GM18907 (cell line): ENCODE data around the gene CWC22.
"Not testable (repeated sequence)": the region's sequence is repeated elsewhere in the genome, so short reads cannot be mapped to it uniquely, and the experiment has no call there.

Experiments
- ATAC-seq: cut with Tn5 transposase; IDR thresholded peaks from one replicate; pipeline ENCODE4 v1.9.1; 2021; ENCODE audit warnings: mild to moderate bottlenecking, moderate library complexity; ENCODE audit not compliant: unreplicated experiment

The CWC22 gene

DNA sequence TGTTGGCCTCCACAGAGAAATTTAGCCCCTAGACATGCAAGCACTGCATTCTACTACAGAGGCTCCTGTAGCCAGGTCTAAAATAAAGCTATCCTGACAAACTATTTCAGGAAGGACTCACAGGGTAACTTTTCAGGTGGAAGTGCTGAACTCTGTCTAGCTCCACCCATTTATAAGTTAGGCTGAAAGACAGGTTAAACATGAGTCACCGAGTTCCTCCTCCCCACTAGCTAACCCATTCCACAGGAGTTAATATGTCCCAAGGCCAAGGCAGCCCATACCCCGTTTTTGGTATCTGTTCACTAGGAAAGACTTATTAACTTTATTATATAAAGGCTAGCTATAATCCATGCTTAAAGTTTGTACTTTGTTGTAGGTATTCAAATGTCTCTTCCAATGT is 3.5 kb downstream of the CWC22 start:
- no peak for ATAC-seq

DNA sequence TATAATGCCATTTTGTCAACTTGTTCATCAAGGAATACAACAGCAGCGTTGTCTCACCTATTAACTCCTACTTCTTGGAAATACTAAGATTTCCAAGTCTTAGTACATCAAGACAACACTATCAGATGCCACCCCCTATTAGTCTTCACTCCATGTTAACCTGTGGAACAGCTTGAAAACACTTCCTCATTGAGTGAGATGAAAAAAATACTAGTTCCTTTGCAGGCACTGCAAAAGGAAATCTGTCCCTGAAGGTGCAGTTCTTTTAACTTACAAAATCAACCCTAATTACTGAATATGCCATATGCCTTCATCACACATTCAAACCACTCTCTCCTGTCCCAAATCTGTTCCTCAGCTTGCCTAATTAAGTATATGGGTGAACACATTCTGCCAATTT is 4.0 kb downstream of the CWC22 start:
- no peak for ATAC-seq

DNA sequence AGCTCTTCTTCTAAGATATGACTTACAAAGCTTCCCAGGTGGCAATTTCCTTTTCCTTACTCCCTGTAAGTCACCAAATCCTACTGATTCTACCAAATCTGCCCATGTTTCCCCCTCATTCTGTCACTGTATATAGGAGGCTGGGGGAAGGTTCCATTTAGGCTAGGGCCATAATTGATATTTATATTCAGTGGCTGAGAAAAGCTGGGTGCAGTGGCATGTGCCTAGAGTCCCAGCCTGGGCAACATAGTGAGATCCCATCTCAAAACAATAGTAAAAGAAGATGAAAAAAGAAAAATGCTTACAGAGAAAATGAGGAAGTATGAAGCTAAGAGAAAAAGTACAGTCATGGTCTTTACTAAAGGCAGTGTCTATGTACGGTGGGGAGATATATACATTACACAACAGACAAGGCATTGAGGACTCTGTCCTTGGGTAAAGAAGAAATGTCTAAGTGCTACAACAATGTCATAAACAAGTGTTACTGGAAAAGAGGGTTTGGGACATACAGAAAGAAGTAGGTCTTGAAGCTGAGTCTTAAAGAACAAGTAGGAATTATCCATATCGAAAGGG is 4.8 kb downstream of the CWC22 start:
- ATAC-seq = no peak

DNA sequence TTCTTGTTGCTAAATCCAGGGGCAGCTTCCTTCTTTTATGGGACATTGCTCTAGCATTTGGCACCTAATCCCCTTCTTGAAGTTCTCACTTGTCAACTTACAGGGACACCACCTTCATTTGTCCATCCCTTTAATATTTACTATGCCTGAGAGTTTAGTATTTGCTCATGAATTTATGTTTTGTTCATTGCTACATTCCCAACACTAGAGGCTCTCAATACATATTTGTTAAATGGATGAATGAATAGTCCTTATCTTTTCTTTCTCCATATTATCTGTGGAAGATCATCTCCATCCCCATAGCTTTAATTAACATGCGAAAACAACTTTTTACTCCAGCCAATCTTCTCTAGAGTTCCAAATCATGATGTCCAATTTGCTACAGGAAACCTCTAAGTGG is 5.4 kb downstream of the CWC22 start:
- no peak for ATAC-seq

DNA sequence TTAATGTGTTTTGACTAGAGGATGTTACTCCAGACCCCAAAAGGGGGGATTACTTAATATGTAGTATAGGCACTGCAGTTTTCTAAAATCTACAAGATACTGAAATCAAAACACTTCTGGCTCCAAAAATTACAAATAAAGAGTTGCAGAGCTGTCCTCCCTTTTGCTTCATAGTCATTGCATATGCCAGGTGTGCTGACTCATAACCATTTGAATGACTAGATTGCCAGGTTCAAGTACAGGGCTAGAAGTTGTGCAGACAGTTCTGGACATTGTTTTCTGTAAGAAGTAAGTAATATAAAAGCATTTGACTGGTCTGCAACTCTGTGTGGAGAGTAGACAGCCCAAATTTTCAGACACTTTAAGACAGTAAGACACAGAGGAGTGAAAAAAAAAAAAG is 6.7 kb downstream of the CWC22 start:
- ATAC-seq = peak; percentile 33

DNA sequence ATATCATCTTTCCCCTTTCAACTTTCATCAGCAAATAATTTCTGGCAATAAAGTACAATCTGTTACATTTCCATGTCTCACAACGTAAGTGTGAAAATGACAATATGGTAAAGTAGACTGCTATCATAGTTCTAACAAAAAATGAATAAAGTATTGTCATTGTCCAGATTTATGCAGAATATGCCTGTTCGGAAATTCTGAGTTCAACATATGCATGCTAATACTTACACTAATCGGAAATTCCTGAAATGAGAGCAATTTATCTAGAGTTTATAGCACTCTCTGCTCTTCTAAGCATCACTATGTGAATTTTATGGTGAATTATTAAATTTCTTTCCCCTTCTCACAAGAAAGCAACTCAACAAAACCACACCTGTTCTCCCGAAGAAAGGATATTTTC is 8.1 kb downstream of the CWC22 start:
- no peak for ATAC-seq

DNA sequence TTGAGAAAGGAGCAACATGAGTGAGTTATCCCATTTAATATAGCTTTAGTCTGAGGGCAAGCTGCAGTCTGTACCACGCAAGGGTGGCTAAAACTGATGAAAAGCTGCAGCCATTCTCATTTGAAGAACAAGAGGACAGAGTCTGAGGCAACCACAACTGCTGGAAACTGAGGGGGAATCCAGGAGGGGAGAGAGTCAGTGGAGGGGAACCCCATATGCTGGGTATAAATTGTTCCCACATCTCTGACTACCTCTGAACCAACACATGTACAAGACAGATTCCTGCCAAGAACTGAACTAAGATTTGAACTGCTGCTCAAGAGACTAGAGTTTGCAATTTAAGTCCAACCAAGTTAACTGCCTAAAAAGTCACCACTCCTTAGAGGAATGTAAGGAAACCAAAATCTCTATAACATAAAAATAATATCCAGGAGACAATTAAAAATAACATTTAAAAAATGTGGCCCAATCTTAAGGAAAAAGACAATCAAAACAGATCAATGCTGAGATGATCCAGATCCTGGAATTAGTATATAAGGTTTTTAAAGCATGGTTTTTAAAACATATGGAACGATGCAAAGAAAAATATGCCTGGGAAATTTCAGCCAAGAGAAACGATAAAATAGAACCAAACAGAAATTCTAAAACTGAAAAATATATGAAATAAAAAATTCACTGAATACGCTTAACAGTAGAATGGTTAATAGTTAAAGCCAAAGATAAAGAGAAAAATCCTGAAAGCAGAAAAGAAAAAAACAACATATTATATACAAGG is 11.2 kb downstream of the CWC22 start:
- ATAC-seq = peak; percentile 69

DNA sequence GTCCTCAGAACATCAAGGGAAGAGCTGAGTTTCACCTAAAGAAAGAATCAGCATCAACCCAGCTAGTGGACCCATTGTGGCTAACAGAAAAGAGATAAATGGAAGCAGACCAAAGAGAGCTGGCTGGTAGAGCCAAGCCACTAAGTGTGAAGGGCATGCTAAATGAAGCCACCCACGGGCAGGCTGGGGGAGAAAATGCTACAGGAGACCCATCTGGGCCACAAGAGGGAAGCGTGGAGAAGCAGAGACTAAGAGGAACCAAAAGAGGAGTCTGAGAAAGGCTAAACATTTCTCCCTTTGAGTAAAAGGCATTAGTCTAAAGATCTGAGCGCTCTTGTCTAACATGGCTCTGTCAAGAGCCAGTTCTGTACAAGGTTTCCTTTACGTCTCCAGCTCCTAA is 15.8 kb downstream of the CWC22 start:
- ATAC-seq = no peak

DNA sequence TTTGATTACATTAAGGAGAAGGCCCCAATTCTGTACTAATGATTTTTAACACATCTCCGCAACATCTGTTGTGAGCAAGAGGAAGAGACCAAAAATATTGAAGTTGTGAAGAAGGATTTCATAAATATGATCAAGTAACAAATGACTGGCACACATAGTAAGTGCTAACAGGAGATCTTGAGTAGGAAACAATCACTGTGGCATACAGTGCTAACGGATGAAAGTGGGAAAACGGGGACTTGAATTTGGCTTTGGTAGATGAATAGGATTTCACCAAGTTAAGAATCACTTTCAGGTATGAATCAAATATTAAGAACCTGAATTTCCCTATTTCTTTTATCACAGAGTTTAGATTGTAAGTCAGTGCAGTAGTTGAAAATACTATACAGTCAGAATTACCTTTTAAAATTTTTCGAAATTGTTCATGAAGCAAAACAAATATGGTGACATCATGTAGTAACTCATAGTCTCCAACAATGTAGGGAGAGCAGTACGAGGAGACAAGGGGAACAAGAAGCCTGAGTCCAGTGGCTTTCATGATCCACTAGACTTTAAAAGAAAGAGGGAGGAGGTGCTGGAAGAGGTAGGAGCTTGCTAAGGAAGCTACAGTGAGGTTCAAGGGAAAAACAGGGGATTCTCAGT is 16.3 kb downstream of the CWC22 start:
- no peak for ATAC-seq

DNA sequence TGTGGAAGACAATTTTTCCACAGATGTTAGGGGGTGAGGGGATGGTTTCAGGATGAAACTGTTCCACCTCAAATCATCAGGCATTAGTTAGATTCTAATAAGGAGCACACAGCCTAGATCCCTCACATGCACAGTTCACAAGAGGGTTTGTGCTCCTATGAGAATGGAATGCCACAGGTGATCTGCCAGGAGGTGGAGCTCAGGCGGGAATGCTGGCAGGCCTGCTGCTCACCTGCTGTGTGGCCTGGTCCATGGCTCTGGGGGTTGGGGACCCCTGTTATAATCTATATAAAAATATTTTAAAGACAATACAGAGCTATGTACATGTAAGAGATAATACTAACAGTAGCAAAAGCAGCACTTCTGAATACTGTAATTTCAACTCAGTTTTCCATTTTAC is 19.2 kb downstream of the CWC22 start:
- no peak for ATAC-seq

DNA sequence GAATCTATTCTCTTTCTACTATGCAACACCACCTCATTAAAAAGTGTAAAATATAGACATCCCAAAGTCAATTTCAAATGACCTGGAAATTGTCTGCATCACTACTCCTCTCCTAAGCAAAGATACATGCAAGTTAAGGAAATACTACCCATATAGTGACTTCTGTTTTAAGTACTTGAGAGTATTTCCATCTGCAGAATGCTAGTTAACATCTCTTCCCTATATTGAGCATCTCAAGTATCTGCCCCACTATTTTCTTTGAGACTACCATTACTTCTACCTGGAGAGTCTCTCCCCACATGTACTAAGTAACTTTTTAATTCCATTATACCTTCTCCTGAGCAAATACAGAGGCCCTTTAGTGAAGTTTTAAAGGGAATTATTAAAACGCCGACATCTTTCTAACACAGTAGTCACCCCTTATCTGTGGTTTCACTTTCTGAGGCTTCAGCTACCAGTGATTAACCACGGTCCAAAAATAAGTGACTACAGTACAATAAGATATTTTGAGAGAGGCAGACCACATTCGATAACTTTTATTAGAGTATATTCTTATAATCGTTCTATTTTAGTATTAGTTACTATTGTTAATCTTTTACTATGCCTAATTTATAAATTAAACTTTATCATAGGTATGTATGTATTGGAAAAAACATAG is 21.8 kb downstream of the CWC22 start:
- ATAC-seq = peak; percentile 84

DNA sequence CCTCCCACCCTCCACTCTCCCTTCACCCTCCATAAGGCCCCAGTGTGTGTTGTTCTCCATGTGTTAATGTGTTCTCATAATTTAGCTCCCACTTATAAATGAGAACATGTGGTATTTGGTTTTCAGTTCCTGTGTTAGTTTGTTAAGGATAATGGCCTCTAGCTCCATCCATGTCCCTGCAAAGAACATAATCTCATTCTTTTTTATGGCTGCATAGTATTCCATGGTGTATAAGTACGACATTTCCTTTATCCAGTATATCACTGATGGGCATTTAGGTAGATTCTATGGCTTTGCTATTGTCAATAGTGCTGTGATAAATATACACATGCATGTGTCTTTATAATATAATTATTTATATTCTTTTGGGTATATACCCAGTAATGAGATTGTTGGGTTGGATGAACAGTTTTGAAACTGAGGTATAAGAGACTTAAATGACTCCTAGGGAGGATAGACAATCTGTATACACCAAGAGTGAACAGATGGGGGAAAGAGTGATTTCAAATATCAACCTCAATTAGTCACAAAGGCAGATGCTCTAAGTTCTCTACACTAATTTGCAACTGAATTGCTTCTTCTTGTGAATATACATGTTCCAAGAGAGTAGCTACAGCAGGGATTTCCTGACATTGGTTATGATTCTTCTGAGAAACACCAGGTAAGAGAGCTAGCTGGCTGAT is 23.7 kb downstream of the CWC22 start:
- ATAC-seq = no peak

DNA sequence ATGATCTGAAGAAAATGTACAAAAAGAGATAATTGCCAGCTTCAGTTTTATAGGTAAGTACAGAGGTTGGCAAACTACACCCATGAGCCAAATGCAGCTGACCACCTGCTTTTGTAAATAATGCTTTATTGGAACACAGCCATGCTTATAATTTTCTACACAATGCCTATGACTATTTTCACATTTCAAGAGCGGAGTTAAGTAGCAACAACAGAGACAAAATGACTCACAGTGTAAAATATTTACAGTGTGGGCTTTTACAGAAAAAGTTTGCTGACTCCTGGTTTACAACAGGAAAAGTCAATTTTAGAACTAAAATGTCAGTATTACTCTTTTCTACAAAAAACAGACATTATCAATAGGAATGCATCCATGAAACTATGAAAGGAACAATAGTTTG is 26.0 kb downstream of the CWC22 start:
- no peak for ATAC-seq

DNA sequence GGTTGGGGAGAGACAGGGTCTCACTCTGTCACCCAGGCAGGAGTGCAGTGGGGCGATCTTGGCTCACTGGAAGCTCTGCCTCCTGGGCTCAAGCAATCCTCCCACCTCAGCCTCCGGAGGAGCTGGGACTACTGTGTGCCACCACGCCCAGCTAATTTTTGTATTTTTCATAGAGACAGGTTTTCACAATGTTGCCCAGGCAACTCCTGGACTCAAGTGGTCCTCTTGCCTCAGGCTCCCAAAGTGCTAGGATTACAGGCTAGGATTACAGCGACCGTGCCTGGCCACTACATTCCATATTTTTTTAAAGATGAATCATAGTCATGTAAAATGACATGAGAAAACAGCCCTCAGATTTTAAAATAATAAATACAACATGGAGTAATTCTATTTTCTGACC is 32.3 kb downstream of the CWC22 start:
- ATAC-seq = no peak

DNA sequence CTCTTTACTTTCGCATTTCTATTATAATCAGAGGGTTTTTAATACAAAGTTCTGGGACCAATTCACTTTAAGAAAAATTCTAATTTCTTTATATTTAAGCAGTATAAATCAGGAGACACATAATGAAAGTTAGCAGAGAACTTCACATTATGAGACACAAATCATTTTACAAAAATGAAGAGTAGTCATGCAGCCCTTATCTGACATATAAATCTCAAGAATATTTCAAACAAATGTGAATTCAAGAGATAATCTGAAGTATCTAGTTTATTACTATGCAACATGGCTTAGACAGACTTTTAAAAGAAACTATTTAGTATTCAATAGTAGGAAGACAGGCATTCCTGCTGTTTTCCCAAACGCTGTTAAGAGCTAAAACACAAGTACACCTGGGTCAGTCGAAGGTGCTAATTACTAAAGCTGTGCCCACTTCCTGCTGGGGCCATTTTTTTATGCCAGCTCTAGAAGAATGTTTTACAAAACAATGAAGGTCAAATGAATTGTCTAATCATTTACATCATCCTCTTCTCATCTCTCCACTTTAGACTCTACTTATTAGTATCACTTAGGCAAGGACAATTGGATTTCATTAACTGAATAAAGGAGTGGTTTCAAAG is 40.2 kb downstream of the CWC22 start:
- ATAC-seq = no peak

DNA sequence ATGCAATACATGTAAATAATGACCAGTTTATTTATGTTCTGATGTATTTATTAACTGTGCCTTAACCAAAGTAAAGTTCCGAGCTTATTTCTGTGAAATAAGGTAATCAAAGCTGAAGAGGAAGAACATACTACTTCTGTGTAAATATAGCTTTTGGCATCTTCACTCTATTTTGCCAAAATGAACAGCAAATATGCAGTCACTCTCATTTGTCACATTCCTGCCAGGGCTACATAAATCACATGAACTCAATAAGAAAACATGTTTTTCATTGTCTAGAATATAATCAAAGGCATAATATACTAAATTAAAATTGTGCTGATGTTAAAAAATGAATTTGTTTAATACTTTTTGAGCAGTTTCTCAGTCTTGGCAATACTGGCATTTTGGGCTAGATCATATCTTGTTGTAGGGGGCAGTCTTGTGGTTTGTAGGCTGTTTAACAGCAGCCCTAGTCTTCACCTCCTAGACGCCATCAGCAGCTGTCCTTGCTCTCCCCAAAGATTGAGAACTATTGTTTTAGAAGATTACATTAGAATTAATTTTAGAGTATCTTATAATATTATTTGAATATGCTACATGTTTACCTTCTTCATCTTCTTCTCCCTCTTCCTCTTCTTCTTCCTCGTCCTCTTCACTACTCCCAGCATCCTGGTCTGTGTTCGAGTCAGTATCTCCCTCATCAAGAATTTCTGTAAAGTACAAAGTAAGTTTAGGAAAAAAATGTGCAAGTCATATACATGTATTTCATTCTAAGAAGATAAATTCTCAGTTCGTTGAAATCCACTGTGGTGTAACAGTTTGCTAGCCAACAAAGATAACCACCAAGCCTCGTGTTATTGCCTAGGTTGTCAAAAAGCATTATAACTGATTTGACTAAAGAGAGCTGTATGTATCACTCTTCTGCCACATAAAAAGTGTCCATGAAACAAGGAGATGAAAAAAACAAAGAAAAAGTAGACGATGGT is 41.5 kb downstream of the CWC22 start:
- no peak for ATAC-seq

DNA sequence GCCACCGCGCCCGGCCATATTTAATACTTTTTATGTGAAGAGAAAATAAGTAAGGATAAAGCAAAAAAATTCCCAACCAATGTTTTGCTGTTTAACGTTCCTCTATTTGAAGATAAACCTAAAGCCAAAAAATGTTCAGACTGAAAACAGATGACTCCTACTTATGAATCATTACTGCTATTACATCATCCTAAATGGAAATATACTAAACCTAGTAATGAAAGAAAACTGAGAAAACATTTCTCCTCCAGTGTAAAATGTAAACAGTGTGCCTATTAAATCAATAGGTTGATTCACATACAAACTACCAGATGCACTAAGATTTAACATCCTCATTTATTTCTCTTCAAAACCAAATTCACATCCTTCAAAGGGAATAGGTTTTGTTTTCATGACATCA is 43.5 kb downstream of the CWC22 start:
- no peak for ATAC-seq

DNA sequence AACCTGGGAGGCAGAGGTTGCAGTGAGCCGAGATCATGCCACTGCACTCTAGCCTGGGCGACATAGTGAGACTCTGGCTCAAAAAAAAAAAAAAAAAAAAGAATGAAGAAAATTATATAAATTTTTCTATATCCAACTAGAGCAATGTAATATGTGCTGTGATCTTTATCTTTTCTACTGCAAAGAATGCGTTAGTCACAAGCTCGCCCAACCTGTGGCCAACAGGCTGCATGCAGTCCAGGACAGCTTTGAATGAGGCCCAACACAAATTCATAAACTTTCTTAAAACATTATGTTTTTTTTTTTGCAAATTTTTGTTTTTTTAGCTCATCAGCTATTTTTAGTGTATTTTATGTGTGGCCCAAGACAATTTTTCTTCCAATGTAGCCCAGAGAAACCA is 48.8 kb downstream of the CWC22 start:
- ATAC-seq = not testable (repeated sequence)

DNA sequence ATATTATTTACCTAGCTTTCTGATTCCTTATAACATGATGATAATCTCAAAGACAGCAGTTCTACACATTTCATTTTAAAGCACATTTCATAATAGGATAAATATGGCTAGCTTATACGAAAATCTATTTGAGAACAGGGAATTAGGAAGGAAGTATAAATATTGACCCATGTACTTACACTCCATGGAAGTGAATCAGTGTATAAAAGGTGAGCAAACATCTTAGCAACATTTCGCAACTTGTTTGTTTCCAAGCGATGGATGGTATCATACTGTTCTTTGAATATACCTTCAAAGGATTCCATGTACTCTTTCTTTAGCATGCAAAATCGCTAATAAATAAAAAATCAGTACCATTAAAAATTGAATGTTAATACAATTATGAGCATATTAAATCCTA is 53.1 kb downstream of the CWC22 start:
- ATAC-seq = no peak

DNA sequence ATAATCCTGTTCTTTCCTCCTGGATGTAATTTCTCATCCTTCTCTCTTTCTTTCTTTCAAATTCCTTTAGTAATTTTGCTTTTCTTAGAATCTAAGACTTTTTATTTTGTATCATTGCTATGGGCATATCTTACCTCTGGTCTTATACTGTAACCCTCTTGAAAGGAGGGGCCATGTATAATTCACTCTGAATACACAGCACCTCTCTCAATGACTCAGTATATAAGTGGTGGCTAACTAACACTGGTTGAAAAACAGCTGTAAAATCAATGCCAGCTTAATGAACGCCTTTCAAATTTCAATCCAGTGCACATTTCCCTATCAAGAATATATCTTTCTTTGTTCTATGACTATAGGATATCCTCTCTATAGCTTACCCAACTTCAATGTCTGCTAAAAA is 53.7 kb downstream of the CWC22 start:
- no peak for ATAC-seq
